ENCODE results near the gene DDX25.

Gene DDX25

GRCh38 chr11:125935618-125936199 is 31.4 kb downstream of the DDX25 start:
- no peak overlapping the region for H3K4me2 ChIP-seq (ENCODE audit: low read length)
- no peak overlapping the region for H3K4me3 ChIP-seq (ENCODE audit: low read depth, low read length)
- H2AK5ac ChIP-seq (ENCODE audit: low read length), result no peak overlapping the region
- H2BK12ac ChIP-seq (ENCODE audit: low read length), result no peak overlapping the region
- no peak overlapping the region for H3K18ac ChIP-seq (ENCODE audit: low read length)
- H3K9ac ChIP-seq (ENCODE audit: low read length), result no peak overlapping the region
- H4K8ac ChIP-seq (ENCODE audit: low read depth, low read length), result no peak overlapping the region
- H3K4ac ChIP-seq (ENCODE audit: low read depth, low read length), result no peak overlapping the region
- no peak overlapping the region for H4K12ac ChIP-seq (ENCODE audit: low read depth, low read length)
- H4K91ac ChIP-seq (ENCODE audit: low read depth, low read length), result no peak overlapping the region
- peaks cover 2 to 5% of the 10 kb centered on the region in 2 experiments for H3K4me1 ChIP-seq (ENCODE audit: control insufficient read depth in 1 of 2, insufficient read depth in 2 of 2, low read length in 2 of 2)
- no peaks in the 10 kb centered on the region for H3K36me3 ChIP-seq (ENCODE audit: control insufficient read depth in 1 of 2, insufficient read depth in 2 of 2, low read length in 2 of 2)
- H2AFZ ChIP-seq (ENCODE audit: insufficient read depth, low read length, poor library complexity), result no peak overlapping the region
- H2BK5ac ChIP-seq (ENCODE audit: low read depth, low read length, poor library complexity), result no peak overlapping the region
- no peaks in the 10 kb centered on the region for H3K9me3 ChIP-seq (ENCODE audit: insufficient read depth, low read depth, low read length)
- H3K79me2 ChIP-seq (ENCODE audit: control insufficient read depth, insufficient read depth, low read length, poor library complexity), result no peaks in the 10 kb centered on the region
- WGBS (ENCODE audit: extremely low coverage, insufficient coverage, insufficient read length), result no CpG with 5 or more reads among the region's 12 CpGs
- H3K27ac ChIP-seq (ENCODE audit: low read depth, low read length), result no peak overlapping the region
- no peak overlapping the region for H2BK120ac ChIP-seq (ENCODE audit: insufficient read depth, low read length, poor library complexity)
- no peak for DNase-seq
- no peaks in the 10 kb centered on the region for H3K27me3 ChIP-seq (ENCODE audit: insufficient read depth, low read length)
- H3K14ac ChIP-seq (ENCODE audit: low read length), result no peak overlapping the region
- no peaks in the 10 kb centered on the region for H3K79me1 ChIP-seq (ENCODE audit: low read length)
- H3K23ac ChIP-seq (ENCODE audit: low read length), result no peak overlapping the region

DNA sequence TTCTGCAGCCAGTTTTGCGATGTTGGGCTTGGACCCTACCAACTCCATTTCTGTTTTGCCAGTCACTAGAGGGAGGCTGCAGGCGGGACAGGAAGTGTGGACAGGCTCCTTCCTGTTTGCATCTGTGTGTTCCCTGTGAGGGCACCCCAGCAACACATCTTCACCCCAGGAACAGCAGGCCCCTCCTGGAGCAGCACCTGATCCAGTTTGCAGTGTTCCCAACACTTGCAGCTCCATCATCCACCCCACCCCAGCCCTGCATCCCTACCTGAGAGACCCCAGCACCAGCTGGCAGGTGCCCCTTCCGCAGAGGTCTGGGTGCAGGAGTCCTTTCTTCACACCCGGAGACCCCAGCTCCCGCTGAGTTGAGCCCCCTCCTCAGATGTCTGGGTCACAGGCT is 34.1 kb downstream of the DDX25 start:
- Histone ChIP-seq H3K9ac (ENCODE audit: low read length) (no peak overlapping the region), H2BK5ac (ENCODE audit: low read depth, low read length, poor library complexity) (no peak overlapping the region), H3K79me2 (ENCODE audit: control insufficient read depth, insufficient read depth, low read length, poor library complexity) (no peaks in the 10 kb centered on the region), H4K91ac (ENCODE audit: low read depth, low read length) (no peak overlapping the region), H3K79me1 (ENCODE audit: low read length) (no peaks in the 10 kb centered on the region), H4K12ac (ENCODE audit: low read depth, low read length) (no peak overlapping the region), H3K36me3 (ENCODE audit: control insufficient read depth in 1 of 2, insufficient read depth in 2 of 2, low read length in 2 of 2) (no peaks in the 10 kb centered on the region), H3K9me3 (ENCODE audit: insufficient read depth, low read depth, low read length) (no peaks in the 10 kb centered on the region), H3K14ac (ENCODE audit: low read length) (no peak overlapping the region), H3K18ac (ENCODE audit: low read length) (no peak overlapping the region), H2AFZ (ENCODE audit: insufficient read depth, low read length, poor library complexity) (peak overlapping the region; percentile 64), H3K27me3 (ENCODE audit: insufficient read depth, low read length) (no peaks in the 10 kb centered on the region), H4K8ac (ENCODE audit: low read depth, low read length) (peak overlapping the region; percentile 42), H2AK5ac (ENCODE audit: low read length) (no peak overlapping the region), H3K23ac (ENCODE audit: low read length) (no peak overlapping the region), H2BK12ac (ENCODE audit: low read length) (no peak overlapping the region), H3K4me3 (ENCODE audit: low read depth, low read length) (no peak overlapping the region), H3K4me2 (ENCODE audit: low read length) (no peak overlapping the region), H3K4ac (ENCODE audit: low read depth, low read length) (no peak overlapping the region), H3K4me1 (ENCODE audit: control insufficient read depth in 1 of 2, insufficient read depth in 2 of 2, low read length in 2 of 2) (peaks cover 6 to 8% of the 10 kb centered on the region in 2 experiments), H2BK120ac (ENCODE audit: insufficient read depth, low read length, poor library complexity) (no peak overlapping the region), H3K27ac (ENCODE audit: low read depth, low read length) (no peak overlapping the region)
- no CpG with 5 or more reads among the region's 5 CpGs for WGBS (ENCODE audit: extremely low coverage, insufficient coverage, insufficient read length)
- DNase-seq, result no peak

DNA sequence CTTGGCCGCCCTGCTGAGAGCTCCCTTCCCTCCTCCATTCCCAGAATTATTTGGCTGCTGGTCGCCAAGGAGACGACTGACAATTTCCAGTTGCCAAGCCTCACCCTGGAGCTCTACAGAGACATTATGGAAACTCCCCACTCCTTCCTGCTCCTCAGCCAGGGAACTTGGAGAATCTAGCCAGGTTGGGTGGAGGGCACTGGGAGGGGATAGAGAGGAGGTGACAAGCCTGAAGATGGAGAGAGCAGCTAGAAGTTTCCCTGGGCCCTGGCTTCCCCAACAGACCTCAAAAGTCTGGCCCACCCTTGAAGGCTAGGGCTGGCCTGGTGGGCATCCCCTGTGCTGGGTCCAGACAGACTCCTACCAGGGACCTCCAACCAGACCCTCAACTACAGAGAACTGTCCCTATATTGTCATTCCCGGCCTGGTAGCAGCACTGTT is 34.8 kb downstream of the DDX25 start:
- Histone ChIP-seq H3K4me1 (ENCODE audit: control insufficient read depth in 1 of 2, insufficient read depth in 2 of 2, low read length in 2 of 2) (peaks cover 8 to 11% of the 10 kb centered on the region in 2 experiments), H2BK5ac (ENCODE audit: low read depth, low read length, poor library complexity) (no peak overlapping the region), H3K27ac (ENCODE audit: low read depth, low read length) (no peak overlapping the region), H3K23ac (ENCODE audit: low read length) (no peak overlapping the region), H3K79me1 (ENCODE audit: low read length) (no peaks in the 10 kb centered on the region), H3K4me2 (ENCODE audit: low read length) (no peak overlapping the region), H3K18ac (ENCODE audit: low read length) (no peak overlapping the region), H2BK12ac (ENCODE audit: low read length) (no peak overlapping the region), H2AFZ (ENCODE audit: insufficient read depth, low read length, poor library complexity) (no peak overlapping the region), H4K91ac (ENCODE audit: low read depth, low read length) (no peak overlapping the region), H3K9me3 (ENCODE audit: insufficient read depth, low read depth, low read length) (no peaks in the 10 kb centered on the region), H3K79me2 (ENCODE audit: control insufficient read depth, insufficient read depth, low read length, poor library complexity) (no peaks in the 10 kb centered on the region), H3K14ac (ENCODE audit: low read length) (no peak overlapping the region), H4K8ac (ENCODE audit: low read depth, low read length) (no peak overlapping the region), H3K9ac (ENCODE audit: low read length) (no peak overlapping the region), H3K4me3 (ENCODE audit: low read depth, low read length) (no peak overlapping the region), H3K36me3 (ENCODE audit: control insufficient read depth in 1 of 2, insufficient read depth in 2 of 2, low read length in 2 of 2) (no peaks in the 10 kb centered on the region), H3K27me3 (ENCODE audit: insufficient read depth, low read length) (no peaks in the 10 kb centered on the region), H4K12ac (ENCODE audit: low read depth, low read length) (no peak overlapping the region), H2AK5ac (ENCODE audit: low read length) (no peak overlapping the region), H3K4ac (ENCODE audit: low read depth, low read length) (no peak overlapping the region), H2BK120ac (ENCODE audit: insufficient read depth, low read length, poor library complexity) (no peak overlapping the region)
- no peak for DNase-seq
- WGBS (ENCODE audit: extremely low coverage, insufficient coverage, insufficient read length), result no CpG with 5 or more reads among the region's 4 CpGs

DNA sequence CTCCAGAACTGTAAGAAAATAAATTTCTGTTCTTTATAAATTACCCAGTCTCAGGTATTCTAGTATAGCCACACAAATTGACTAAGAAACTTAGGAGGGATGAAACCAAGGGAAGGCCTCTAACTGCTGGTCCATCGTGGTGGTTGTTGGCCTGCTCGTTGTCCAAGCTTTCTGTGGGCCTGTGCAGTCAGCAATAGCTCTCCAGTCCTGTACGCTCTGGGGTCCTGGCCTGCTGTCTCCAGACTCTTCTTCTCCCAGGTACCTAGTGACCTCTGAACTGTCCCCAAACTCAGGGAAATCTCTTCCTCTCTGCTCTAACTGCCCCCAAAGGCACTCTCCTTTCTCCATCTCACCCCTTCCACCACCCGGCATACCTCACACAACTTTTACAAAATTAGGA is 35.8 kb downstream of the DDX25 start:
- no peak overlapping the region for H3K4me2 ChIP-seq (ENCODE audit: low read length)
- H3K36me3 ChIP-seq (ENCODE audit: control insufficient read depth in 1 of 2, insufficient read depth in 2 of 2, low read length in 2 of 2), result no peaks in the 10 kb centered on the region
- H3K9ac ChIP-seq (ENCODE audit: low read length), result peak overlapping the region; percentile 19
- no peak overlapping the region for H4K8ac ChIP-seq (ENCODE audit: low read depth, low read length)
- no peak overlapping the region for H3K23ac ChIP-seq (ENCODE audit: low read length)
- no CpG with 5 or more reads among the region's 4 CpGs for WGBS (ENCODE audit: extremely low coverage, insufficient coverage, insufficient read length)
- no peak overlapping the region for H4K91ac ChIP-seq (ENCODE audit: low read depth, low read length)
- H3K14ac ChIP-seq (ENCODE audit: low read length), result no peak overlapping the region
- no peaks in the 10 kb centered on the region for H3K79me2 ChIP-seq (ENCODE audit: control insufficient read depth, insufficient read depth, low read length, poor library complexity)
- no peak overlapping the region for H2AK5ac ChIP-seq (ENCODE audit: low read length)
- no peak overlapping the region for H2AFZ ChIP-seq (ENCODE audit: insufficient read depth, low read length, poor library complexity)
- no peak overlapping the region for H3K4ac ChIP-seq (ENCODE audit: low read depth, low read length)
- H3K79me1 ChIP-seq (ENCODE audit: low read length), result no peaks in the 10 kb centered on the region
- H4K12ac ChIP-seq (ENCODE audit: low read depth, low read length), result no peak overlapping the region
- no peak for DNase-seq
- H3K4me1 ChIP-seq (ENCODE audit: control insufficient read depth in 1 of 2, insufficient read depth in 2 of 2, low read length in 2 of 2), result peaks cover 8 to 11% of the 10 kb centered on the region in 2 experiments
- no peak overlapping the region for H3K4me3 ChIP-seq (ENCODE audit: low read depth, low read length)
- H3K9me3 ChIP-seq (ENCODE audit: insufficient read depth, low read depth, low read length), result no peaks in the 10 kb centered on the region
- H3K18ac ChIP-seq (ENCODE audit: low read length), result no peak overlapping the region
- H2BK12ac ChIP-seq (ENCODE audit: low read length), result no peak overlapping the region
- H3K27me3 ChIP-seq (ENCODE audit: insufficient read depth, low read length), result no peaks in the 10 kb centered on the region
- H2BK5ac ChIP-seq (ENCODE audit: low read depth, low read length, poor library complexity), result no peak overlapping the region
- no peak overlapping the region for H3K27ac ChIP-seq (ENCODE audit: low read depth, low read length)
- H2BK120ac ChIP-seq (ENCODE audit: insufficient read depth, low read length, poor library complexity), result no peak overlapping the region

Measured in trophoblast cell (in vitro differentiated cells and primary cell).